Measurements from ENCODE around the gene FBN1.

Gene FBN1

GRCh38 chr15:48645558-48646330 is at the start of gene FBN1:
Gene FBN1, minus strand, starts transcription at chr15:48645709. Its CDS starts 940 bp downstream, at chr15:48644769.
- TF ChIP-seq CTCF (IDR thresholded peaks at IDR 0.05; ENCODE audit: poor library complexity, severe bottlenecking) = no peak
- Histone ChIP-seq H3K9me3 (ENCODE audit: severe bottlenecking) (no peaks in the 10 kb centered on the region), H3K27me3 (ENCODE audit: insufficient read depth, poor library complexity, severe bottlenecking) (no peaks in the 10 kb centered on the region), H3K4me1 (ENCODE audit: insufficient read depth, poor library complexity, severe bottlenecking) (peaks cover 7% of the 10 kb centered on the region), H3K27ac (ENCODE audit: poor library complexity, severe bottlenecking) (peak within 1 kb of the TSS; percentile 29), H3K4me3 (ENCODE audit: severe bottlenecking) (peak within 1 kb of the TSS; percentile 59), H3K36me3 (ENCODE audit: low read depth) (no peaks in the 10 kb centered on the region)
- ATAC-seq (ENCODE audit: low read depth) (peak; percentile 68), DNase-seq (ENCODE audit: low spot score) (peak; percentile 84)

GRCh38 chr15:48693484-48693883 is 48.0 kb upstream of the FBN1 start:
- Histone ChIP-seq H3K27ac (ENCODE audit: poor library complexity, severe bottlenecking) (peak overlapping the region; percentile 94), H3K27me3 (ENCODE audit: insufficient read depth, poor library complexity, severe bottlenecking) (no peaks in the 10 kb centered on the region), H3K36me3 (ENCODE audit: low read depth) (no peaks in the 10 kb centered on the region), H3K4me3 (ENCODE audit: severe bottlenecking) (no peak overlapping the region), H3K4me1 (ENCODE audit: insufficient read depth, poor library complexity, severe bottlenecking) (peaks cover 32% of the 10 kb centered on the region), H3K9me3 (ENCODE audit: severe bottlenecking) (no peaks in the 10 kb centered on the region)
- ATAC-seq (ENCODE audit: low read depth) (no peak), DNase-seq (ENCODE audit: low spot score) (no peak)
- no peak for TF ChIP-seq CTCF (IDR thresholded peaks at IDR 0.05; ENCODE audit: poor library complexity, severe bottlenecking)

- Histone ChIP-seq H3K27me3 (ENCODE audit: insufficient read depth, poor library complexity, severe bottlenecking) (no peaks in the 10 kb centered on the region), H3K4me3 (ENCODE audit: severe bottlenecking) (no peak overlapping the region), H3K36me3 (ENCODE audit: low read depth) (no peaks in the 10 kb centered on the region), H3K4me1 (ENCODE audit: insufficient read depth, poor library complexity, severe bottlenecking) (peaks cover 10% of the 10 kb centered on the region), H3K27ac (ENCODE audit: poor library complexity, severe bottlenecking) (no peak overlapping the region), H3K9me3 (ENCODE audit: severe bottlenecking) (no peaks in the 10 kb centered on the region)
- ATAC-seq (ENCODE audit: low read depth) (no peak), DNase-seq (ENCODE audit: low spot score) (no peak)
- no peak for TF ChIP-seq CTCF (IDR thresholded peaks at IDR 0.05; ENCODE audit: poor library complexity, severe bottlenecking)
Observed at GRCh38 chr15:48688493-48688892, 43.0 kb upstream of the FBN1 start.

GRCh38 chr15:48683991-48684765 is 38.7 kb upstream of the FBN1 start:
- H3K27me3 ChIP-seq (ENCODE audit: insufficient read depth, poor library complexity, severe bottlenecking) = no peaks in the 10 kb centered on the region
- peaks cover 41% of the 10 kb centered on the region for H3K4me1 ChIP-seq (ENCODE audit: insufficient read depth, poor library complexity, severe bottlenecking)
- TF ChIP-seq CTCF (IDR thresholded peaks at IDR 0.05; ENCODE audit: poor library complexity, severe bottlenecking) = peak; percentile 23
- peak overlapping the region; percentile 55 for H3K27ac ChIP-seq (ENCODE audit: poor library complexity, severe bottlenecking)
- H3K36me3 ChIP-seq (ENCODE audit: low read depth) = no peaks in the 10 kb centered on the region
- ATAC-seq (ENCODE audit: low read depth) (peak; percentile 39), DNase-seq (ENCODE audit: low spot score) (no peak)
- H3K4me3 ChIP-seq (ENCODE audit: severe bottlenecking) = no peak overlapping the region
- no peaks in the 10 kb centered on the region for H3K9me3 ChIP-seq (ENCODE audit: severe bottlenecking)
